SK-N-SH (cell line): Measurements from ENCODE around the gene AGK. TPM values are rescaled to one million over a fixed set of nuclear protein-coding genes. Genes with fewer than 3 reads are reported as not detected.

Experiments
- CTCF ChIA-PET: fragments of 300-600, 350-600 bp; formaldehyde crosslinking; extraction: SDS; loops from one replicate; lab custom pipeline; 2021; lab: Yijun Ruan, JAX
- POLR2A ChIA-PET: fragments of 350-600 bp; sonication (Branson Sonifier 250); formaldehyde crosslinking; extraction: SDS; loops from one replicate; lab custom pipeline; 2020; ENCODE audit warnings: antibody characterized with exemption, inconsistent platforms; lab: Yijun Ruan, JAX
- DNase-seq: peaks from one replicate; pipeline ENCODE4 v3.0.0; 2012
- H2AFZ ChIP-seq: fragments of 200-600 bp; sonication (generic); 2 replicates; pipeline ENCODE4 v1.8.1; 2016; ENCODE audit warnings: antibody characterized with exemption, mild to moderate bottlenecking, low read depth
- H3F3A ChIP-seq: fragments of 200-600 bp; sonication (generic); replicated peaks from 2 replicates; pipeline ENCODE3; 2016; ENCODE audit warnings: antibody characterized with exemption, mild to moderate bottlenecking; ENCODE audit not compliant: insufficient read depth
- H3K27ac ChIP-seq, 2 experiments: fragments of 200-500 bp in 1 of 2; fragments of 200-600 bp in 1 of 2; sonication (Bioruptor generic) in 1 of 2; sonication (generic), shearing (Covaris generic) in 1 of 2; 2 replicates each; pipeline versions ENCODE4 v1.5.1 to v1.6.1; 2014 to 2016; ENCODE audit warnings: low read depth in 2 of 2, inconsistent platforms in 1 of 2, low read length in 1 of 2, mild to moderate bottlenecking in 1 of 2, mixed read lengths in 1 of 2
- H3K27me3 ChIP-seq: fragments of 200-600 bp; sonication (generic), shearing (Covaris generic); 2 replicates; pipeline ENCODE4 v1.6.1; 2016; ENCODE audit warnings: mixed run types; ENCODE audit not compliant: insufficient read depth
- H3K36me3 ChIP-seq, 2 experiments: fragments of 200-500 bp in 1 of 2; fragments of 200-600 bp in 1 of 2; sonication (Bioruptor generic) in 1 of 2; sonication (generic) in 1 of 2; replicated peaks in 1 of 2; 2 replicates each; pipeline versions ENCODE3 to v1.5.1; 2014 to 2016; ENCODE audit warnings: low read length in 1 of 2, mild to moderate bottlenecking in 1 of 2; ENCODE audit not compliant: insufficient read depth in 2 of 2, control insufficient read depth in 1 of 2
- H3K4me1 ChIP-seq, 2 experiments: fragments of 200-500 bp in 1 of 2; fragments of 200-600 bp in 1 of 2; sonication (Bioruptor generic) in 1 of 2; sonication (generic), shearing (Covaris generic) in 1 of 2; 2 replicates each; pipeline versions ENCODE4 v1.5.1 to v1.6.1; 2014 to 2016; ENCODE audit warnings: low read depth in 1 of 2, low read length in 1 of 2, mixed run types in 1 of 2; ENCODE audit not compliant: insufficient read depth in 2 of 2, control insufficient read depth in 1 of 2
- H3K4me2 ChIP-seq: fragments of 200-600 bp; sonication (generic), shearing (Covaris generic); 2 replicates; pipeline ENCODE4 v1.6.1; 2017; ENCODE audit warnings: mixed run types
- H3K4me3 ChIP-seq, 2 experiments: fragments of 200-500 bp in 1 of 2; fragments of 200-600 bp in 1 of 2; sonication (Bioruptor generic) in 1 of 2; sonication (generic), shearing (Covaris generic) in 1 of 2; 2 replicates each; pipeline versions ENCODE4 v1.5.1 to v1.8.1; 2014 to 2016; ENCODE audit warnings: low read depth in 2 of 2, inconsistent platforms in 1 of 2, low read length in 1 of 2, mild to moderate bottlenecking in 1 of 2, mixed read lengths in 1 of 2, moderate library complexity in 1 of 2
- H3K79me2 ChIP-seq: fragments of 200-600 bp; sonication (generic); 2 replicates; pipeline ENCODE4 v1.8.1; 2017; ENCODE audit warnings: mild to moderate bottlenecking; ENCODE audit not compliant: insufficient read depth
- H3K9ac ChIP-seq: fragments of 200-600 bp; sonication (generic); 2 replicates; pipeline ENCODE4 v1.6.1; 2017; ENCODE audit warnings: mixed run types
- H3K9me2 ChIP-seq: fragments of 200-600 bp; sonication (generic); 2 replicates; pipeline ENCODE4 v1.6.1; 2017; ENCODE audit warnings: mixed run types
- H3K9me3 ChIP-seq: fragments of 200-600 bp; sonication (generic); 2 replicates; pipeline ENCODE4 v1.6.1; 2017; ENCODE audit warnings: mixed run types, mild to moderate bottlenecking, moderate library complexity
- H4K20me1 ChIP-seq: fragments of 200-600 bp; sonication (generic); 2 replicates; pipeline ENCODE4 v1.6.1; 2017; ENCODE audit warnings: mild to moderate bottlenecking, mixed run types; ENCODE audit not compliant: insufficient read depth
- ELF1 ChIP-seq: IDR thresholded peaks from 2 replicates; pipeline ENCODE4 v1.4.0; 2012
- EP300 ChIP-seq, 2 experiments: IDR thresholded peaks; 2 replicates each; pipeline versions ENCODE4 v1.4.0 to v1.6.1; 2012; ENCODE audit warnings: borderline replicate concordance in 1 of 2, low read depth in 1 of 2, low read length in 1 of 2
- TAF1 ChIP-seq: IDR thresholded peaks from 2 replicates; pipeline ENCODE4 v1.6.1; 2012; ENCODE audit warnings: low read depth, mild to moderate bottlenecking, low read length, moderate library complexity, borderline replicate concordance
- WGBS: methylation state at CpG from one replicate; pipeline ENCODE4 v1.1.6; 2017; ENCODE audit warnings: low lambda C conversion rate; 5-methylcytosine and 5-hydroxymethylcytosine counted together
- polyA plus RNA-seq, 3 experiments: library from polyadenylated mRNA; depleted of rRNA; stranded (reverse); fragments of >200 nt; gene quantifications; 2 replicates each; pipeline ENCODE4 v1.2.3, GENCODE V29; 2012
- TF ChIP-seq, protein P1 (sequence below): fragments of 200-600 bp; sonication (generic); IDR thresholded peaks from 2 replicates; pipeline ENCODE4 v1.6.1; 2017; ENCODE audit warnings: antibody characterized with exemption, mild to moderate bottlenecking, moderate library complexity

Gene AGK
- polyA plus RNA-seq, 1 of the 3 experiments (the other 2 are of a cell fraction): 45.7 TPM

GRCh38 chr7:141511316-141511675 is 39.9 kb upstream of the AGK start:
- H3K9me2 ChIP-seq: no peaks in the 10 kb centered on the region
- no peak overlapping the region for H3K4me2 ChIP-seq
- no peak overlapping the region for H3K9ac ChIP-seq
- no peaks in the 10 kb centered on the region for H3K79me2 ChIP-seq
- H3K27me3 ChIP-seq: no peaks in the 10 kb centered on the region
- ChIA-PET POLR2A (no interaction called here), CTCF (interaction anchor here (1.0 to 2.2 kb wide), 4 partner anchors 9 to 22 kb away, joined by 3 to 7 read pairs (median 4); no protein-coding TSS in a partner anchor)
- WGBS: 45% methylated on average over 8 of the region's 8 CpGs
- no peaks in the 10 kb centered on the region for H3K36me3 ChIP-seq
- DNase-seq: no peak
- H3K27ac ChIP-seq: no peak overlapping the region
- no peaks in the 10 kb centered on the region for H3F3A ChIP-seq
- H2AFZ ChIP-seq: no peak overlapping the region
- no peaks in the 10 kb centered on the region for H3K4me1 ChIP-seq
- H3K4me3 ChIP-seq: no peak overlapping the region
- H3K9me3 ChIP-seq: no peaks in the 10 kb centered on the region
- no peak for TF ChIP-seq ELF1
- no peaks in the 10 kb centered on the region for H4K20me1 ChIP-seq

DNA sequence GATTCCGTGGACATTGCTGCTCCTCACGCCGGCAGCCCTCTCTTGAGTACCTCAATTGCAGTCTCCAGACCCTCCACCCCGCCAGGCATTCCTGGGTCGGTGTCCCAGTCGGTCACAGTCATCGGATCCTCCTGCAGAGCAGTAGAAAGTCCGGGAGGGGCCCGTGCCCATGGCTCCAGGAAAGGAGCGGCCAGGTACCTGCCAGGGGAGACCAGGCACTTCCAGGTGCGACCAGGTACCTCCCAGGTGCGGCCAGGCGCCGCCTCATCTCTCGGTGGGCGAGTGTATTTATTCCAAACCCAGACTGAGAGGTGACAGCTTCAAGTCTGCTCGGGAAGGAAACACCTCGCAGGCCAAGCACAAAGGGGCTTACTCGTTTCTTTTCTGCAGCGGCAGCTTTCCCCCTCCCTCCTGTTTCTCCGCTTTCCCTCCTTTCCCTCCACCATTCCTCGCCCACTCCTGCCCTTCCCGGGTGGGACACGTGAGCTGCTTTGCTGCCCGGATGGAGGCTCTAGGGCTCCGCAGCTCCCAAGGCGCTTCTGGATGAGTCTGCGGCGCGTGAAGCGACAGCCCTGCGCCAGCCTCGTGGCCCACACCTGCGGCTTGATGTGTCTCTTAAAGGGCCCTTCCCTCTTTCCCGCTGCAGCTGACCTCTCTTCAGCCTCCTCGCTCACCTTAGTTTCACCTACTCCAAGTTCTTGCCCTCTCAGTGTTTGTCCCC is 39.4 kb upstream of the AGK start:
- H3K4me3 ChIP-seq: no peak overlapping the region
- H2AFZ ChIP-seq: no peak overlapping the region
- no peaks in the 10 kb centered on the region for H3K9me2 ChIP-seq
- no peaks in the 10 kb centered on the region for H3K36me3 ChIP-seq
- H3K79me2 ChIP-seq: no peaks in the 10 kb centered on the region
- DNase-seq: no peak
- H3K9ac ChIP-seq: no peak overlapping the region
- 60% methylated on average over 31 of the region's 36 CpGs for WGBS
- H3K27me3 ChIP-seq: no peaks in the 10 kb centered on the region
- H3F3A ChIP-seq: no peaks in the 10 kb centered on the region
- H3K27ac ChIP-seq: no peak overlapping the region
- CTCF ChIA-PET: interaction anchor here (0.5 to 6.6 kb wide), 4 partner anchors 13 to 832 kb away, joined by 3 to 38 read pairs (median 3); no protein-coding TSS in a partner anchor
- no peaks in the 10 kb centered on the region for H4K20me1 ChIP-seq
- H3K9me3 ChIP-seq: no peaks in the 10 kb centered on the region
- TF ChIP-seq, protein P1, sequence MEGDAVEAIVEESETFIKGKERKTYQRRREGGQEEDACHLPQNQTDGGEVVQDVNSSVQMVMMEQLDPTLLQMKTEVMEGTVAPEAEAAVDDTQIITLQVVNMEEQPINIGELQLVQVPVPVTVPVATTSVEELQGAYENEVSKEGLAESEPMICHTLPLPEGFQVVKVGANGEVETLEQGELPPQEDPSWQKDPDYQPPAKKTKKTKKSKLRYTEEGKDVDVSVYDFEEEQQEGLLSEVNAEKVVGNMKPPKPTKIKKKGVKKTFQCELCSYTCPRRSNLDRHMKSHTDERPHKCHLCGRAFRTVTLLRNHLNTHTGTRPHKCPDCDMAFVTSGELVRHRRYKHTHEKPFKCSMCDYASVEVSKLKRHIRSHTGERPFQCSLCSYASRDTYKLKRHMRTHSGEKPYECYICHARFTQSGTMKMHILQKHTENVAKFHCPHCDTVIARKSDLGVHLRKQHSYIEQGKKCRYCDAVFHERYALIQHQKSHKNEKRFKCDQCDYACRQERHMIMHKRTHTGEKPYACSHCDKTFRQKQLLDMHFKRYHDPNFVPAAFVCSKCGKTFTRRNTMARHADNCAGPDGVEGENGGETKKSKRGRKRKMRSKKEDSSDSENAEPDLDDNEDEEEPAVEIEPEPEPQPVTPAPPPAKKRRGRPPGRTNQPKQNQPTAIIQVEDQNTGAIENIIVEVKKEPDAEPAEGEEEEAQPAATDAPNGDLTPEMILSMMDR: no peak
- H3K4me2 ChIP-seq: no peak overlapping the region
- no peaks in the 10 kb centered on the region for H3K4me1 ChIP-seq
- POLR2A ChIA-PET: no interaction called here

- H3K4me1 ChIP-seq: no peaks in the 10 kb centered on the region
- POLR2A ChIA-PET: no interaction called here
- no peaks in the 10 kb centered on the region for H3K79me2 ChIP-seq
- no peaks in the 10 kb centered on the region for H4K20me1 ChIP-seq
- 50% methylated on average over 2 of the region's 2 CpGs for WGBS
- CTCF ChIA-PET: interaction anchor here (0.5 to 6.6 kb wide), 3 partner anchors 12 to 833 kb away, joined by 3 to 38 read pairs (median 3); no protein-coding TSS in a partner anchor
- no peak overlapping the region for H3K9ac ChIP-seq
- no peak for TF ChIP-seq TAF1
- TF ChIP-seq EP300 (IDR thresholded peaks at IDR 0.05; ENCODE audit: borderline replicate concordance in 1 of 2, low read depth in 1 of 2, low read length in 1 of 2): no peak
- H3K27ac ChIP-seq: no peak overlapping the region
- H3K36me3 ChIP-seq: no peaks in the 10 kb centered on the region
- DNase-seq: no peak
- H3K4me3 ChIP-seq: no peak overlapping the region
- H3K9me2 ChIP-seq: no peaks in the 10 kb centered on the region
- H3K27me3 ChIP-seq: no peaks in the 10 kb centered on the region
- H2AFZ ChIP-seq: no peak overlapping the region
- H3F3A ChIP-seq: no peaks in the 10 kb centered on the region
- H3K4me2 ChIP-seq: no peak overlapping the region
- H3K9me3 ChIP-seq: no peaks in the 10 kb centered on the region
Measured at GRCh38 chr7:141512597-141512996, 38.6 kb upstream of the AGK start.
